Peyer's patch (tissue), 4 donors: ENCODE data around the gene RBM44.

Experiments
- POLR2A ChIP-seq, 2 donors: fragments of 450-650 bp; IDR thresholded peaks; one replicate each; pipeline ENCODE4 v1.5.1; 2017; ENCODE audit warnings: antibody characterized with exemption in 2 of 2, mild to moderate bottlenecking in 2 of 2, moderate library complexity in 2 of 2
- TF ChIP-seq, protein P1 (sequence below), 6 experiments: fragments of 450-650 bp in 4 of 6; fragments of 200-600 bp in 2 of 6; sonication (generic) in 1 of 6; IDR thresholded peaks; one replicate each; pipeline ENCODE4 v1.5.1; 2017 to 2019; ENCODE audit warnings: antibody characterized with exemption in 6 of 6, mild to moderate bottlenecking in 3 of 6, moderate library complexity in 1 of 6

- no peak for TF ChIP-seq POLR2A (IDR thresholded peaks at IDR 0.05)
- TF ChIP-seq, protein P1, sequence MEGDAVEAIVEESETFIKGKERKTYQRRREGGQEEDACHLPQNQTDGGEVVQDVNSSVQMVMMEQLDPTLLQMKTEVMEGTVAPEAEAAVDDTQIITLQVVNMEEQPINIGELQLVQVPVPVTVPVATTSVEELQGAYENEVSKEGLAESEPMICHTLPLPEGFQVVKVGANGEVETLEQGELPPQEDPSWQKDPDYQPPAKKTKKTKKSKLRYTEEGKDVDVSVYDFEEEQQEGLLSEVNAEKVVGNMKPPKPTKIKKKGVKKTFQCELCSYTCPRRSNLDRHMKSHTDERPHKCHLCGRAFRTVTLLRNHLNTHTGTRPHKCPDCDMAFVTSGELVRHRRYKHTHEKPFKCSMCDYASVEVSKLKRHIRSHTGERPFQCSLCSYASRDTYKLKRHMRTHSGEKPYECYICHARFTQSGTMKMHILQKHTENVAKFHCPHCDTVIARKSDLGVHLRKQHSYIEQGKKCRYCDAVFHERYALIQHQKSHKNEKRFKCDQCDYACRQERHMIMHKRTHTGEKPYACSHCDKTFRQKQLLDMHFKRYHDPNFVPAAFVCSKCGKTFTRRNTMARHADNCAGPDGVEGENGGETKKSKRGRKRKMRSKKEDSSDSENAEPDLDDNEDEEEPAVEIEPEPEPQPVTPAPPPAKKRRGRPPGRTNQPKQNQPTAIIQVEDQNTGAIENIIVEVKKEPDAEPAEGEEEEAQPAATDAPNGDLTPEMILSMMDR (IDR thresholded peaks at IDR 0.05), result no peak
These were observed 65.3 kb downstream of the RBM44 start for GRCh38 chr2:237863689-237864443.
